DMS153 treated with DMSO at 0.1 percent for 48 hours (cell line): ENCODE data around the gene SPTBN5.

Experiments
- DNase-seq: peaks from one replicate; lab custom pipeline; 2025; ENCODE audit not compliant: unreplicated experiment; lab: John Stamatoyannopoulos, UW

Gene SPTBN5

GRCh38 chr15:41926185-41927056 is 32.6 kb upstream of the SPTBN5 start:
- DNase-seq = no peak

- DNase-seq = no peak
These were observed 31.3 kb upstream of the SPTBN5 start for GRCh38 chr15:41925086-41925608.

GRCh38 chr15:41923401-41923997 is 29.6 kb upstream of the SPTBN5 start:
- no peak for DNase-seq

GRCh38 chr15:41922353-41922752 is 28.5 kb upstream of the SPTBN5 start:
- DNase-seq = no peak

GRCh38 chr15:41921639-41922038 is 27.8 kb upstream of the SPTBN5 start:
- no peak for DNase-seq

- no peak for DNase-seq
These were observed 27.3 kb upstream of the SPTBN5 start for GRCh38 chr15:41921167-41921566.

GRCh38 chr15:41919954-41920538 is 26.2 kb upstream of the SPTBN5 start:
- DNase-seq = no peak

- no peak for DNase-seq
These were observed 25.5 kb upstream of the SPTBN5 start for GRCh38 chr15:41919201-41919820.

GRCh38 chr15:41918506-41919126 is 24.8 kb upstream of the SPTBN5 start:
- DNase-seq = no peak

GRCh38 chr15:41917767-41918430 is 24.0 kb upstream of the SPTBN5 start:
- no peak for DNase-seq

- no peak for DNase-seq
These were observed 21.6 kb upstream of the SPTBN5 start for GRCh38 chr15:41915255-41915994.

- no peak for DNase-seq
These were observed 20.6 kb upstream of the SPTBN5 start for GRCh38 chr15:41914411-41914810.

- DNase-seq = no peak
These were observed 19.4 kb upstream of the SPTBN5 start for GRCh38 chr15:41913256-41913655.

- no peak for DNase-seq
These were observed 18.0 kb upstream of the SPTBN5 start for GRCh38 chr15:41911691-41912345.

GRCh38 chr15:41908736-41909461 is 15.0 kb upstream of the SPTBN5 start:
- DNase-seq = no peak

- DNase-seq = no peak
These were observed 13.3 kb upstream of the SPTBN5 start for GRCh38 chr15:41907141-41907540.

- DNase-seq = no peak
These were observed 12.8 kb upstream of the SPTBN5 start for GRCh38 chr15:41906608-41907007.

- no peak for DNase-seq
These were observed 11.4 kb upstream of the SPTBN5 start for GRCh38 chr15:41905036-41905793.
